Pulmonary artery endothelial cell (primary cell): ENCODE data around the gene STMND1. TPM values are rescaled to one million over a fixed set of nuclear protein-coding genes. Genes with fewer than 3 reads are reported as not detected.

Source experiments
- DNase-seq: peaks from one replicate; pipeline ENCODE4 v3.0.0-alpha.2; 2011; ENCODE audit warnings: low read depth, low spot score
- total RNA-seq: library from RNA; depleted of rRNA; stranded (reverse); fragments of >200 nt; gene quantifications from 2 replicates; pipeline ENCODE4 v1.2.3, GENCODE V29; 2014

The STMND1 gene
- total RNA-seq, 1 donor from 2014 or later: not detected

GRCh38 chr6:17161076-17161475 is 59.2 kb downstream of the STMND1 start:
- no peak for DNase-seq

- no peak for DNase-seq
Observed at GRCh38 chr6:17165383-17165782, 63.5 kb downstream of the STMND1 start.

GRCh38 chr6:17167327-17167979 is 65.6 kb downstream of the STMND1 start:
- DNase-seq: peak; percentile 4

- no peak for DNase-seq
Observed at GRCh38 chr6:17169291-17169690, 67.4 kb downstream of the STMND1 start.

- DNase-seq: no peak
Observed at GRCh38 chr6:17169711-17170110, 67.9 kb downstream of the STMND1 start.

- no peak for DNase-seq
Observed at GRCh38 chr6:17172836-17173470, 71.1 kb downstream of the STMND1 start.

- DNase-seq: no peak
Observed at GRCh38 chr6:17178326-17178725, 76.5 kb downstream of the STMND1 start.

- DNase-seq: no peak
Observed at GRCh38 chr6:17178754-17179529, 77.1 kb downstream of the STMND1 start.

- no peak for DNase-seq
Observed at GRCh38 chr6:17179530-17180073, 77.8 kb downstream of the STMND1 start.

Other genes starting within 250 kb of the STMND1 start
- 0.74 and 2.5 TPM in 2 replicates for gene RBM24, start 179.3 kb downstream of the STMND1 start, total RNA-seq